GM12878 (cell line): ENCODE results near the gene CENPW. TPM values are rescaled to one million over a fixed set of nuclear protein-coding genes. Genes with fewer than 3 reads are reported as not detected.

Experiments
- ATAC-seq: fragments of 200-7000 bp; cut with Tn5 transposase; 3 replicates; pipeline ENCODE4 v1.9.1; 2020; ENCODE audit warnings: mild to moderate bottlenecking, moderate library complexity
- BruUV-seq: library from RNA; stranded (reverse); fragments of 400-500 nt; replicated peaks from 2 replicates; lab custom pipeline; 2021; lab: Mats Ljungman, UMichigan
- CTCF ChIA-PET: fragments of 300-600 bp; sonication (Branson Sonifier 250); formaldehyde crosslinking; extraction: SDS; loops from one replicate; lab custom pipeline; 2021; ENCODE audit warnings: inconsistent platforms; lab: Yijun Ruan, JAX
- POLR2A ChIA-PET: fragments of 350-600 bp; formaldehyde crosslinking; extraction: SDS; loops from one replicate; lab custom pipeline; 2021; ENCODE audit warnings: inconsistent platforms; lab: Charles Lee
- RAD21 ChIA-PET: fragments of 300-600 bp; sonication (Branson Sonifier 250); formaldehyde crosslinking; loops from one replicate; lab custom pipeline; 2023; ENCODE audit warnings: antibody characterized with exemption; ENCODE audit not compliant: unreplicated experiment; lab: Charles Lee
- SMC1A ChIA-PET: fragments of 300-600 bp; sonication (Branson Sonifier 250); formaldehyde crosslinking; loops from one replicate; lab custom pipeline; 2023; ENCODE audit not compliant: unreplicated experiment, uncharacterized antibody; lab: Charles Lee
- DNase-seq: peaks from one replicate; pipeline ENCODE4 v3.0.0-alpha.2; 2011; ENCODE audit warnings: low read depth, low spot score
- FAIRE-seq: peaks from 3 replicates; lab custom pipeline; 2011; peaks lifted over from hg19 to GRCh38; lab: Jason Lieb, UNC
- H2AFZ ChIP-seq: 2 replicates; pipeline ENCODE4 v1.6.0; 2011; ENCODE audit warnings: low read depth, low read length, control low read depth; ENCODE audit not compliant: control insufficient read depth
- H3K27ac ChIP-seq: 2 replicates; pipeline ENCODE4 v1.5.1; 2011; ENCODE audit warnings: control low read depth; ENCODE audit not compliant: control insufficient read depth, insufficient read depth
- H3K27me3 ChIP-seq, 2 experiments: replicated peaks in 1 of 2; 2 replicates each; pipeline versions ENCODE4 v1.6.0 to v1.6.1; 2011; ENCODE audit warnings: low read length in 1 of 2; ENCODE audit not compliant: control insufficient read depth in 2 of 2, insufficient read depth in 2 of 2
- H3K36me3 ChIP-seq, 2 experiments: 2 replicates each; pipeline ENCODE4 v1.5.1; 2011; ENCODE audit warnings: low read length in 1 of 2; ENCODE audit not compliant: control insufficient read depth in 2 of 2, insufficient read depth in 2 of 2
- H3K4me1 ChIP-seq: 2 replicates; pipeline ENCODE4 v1.6.1; 2011; ENCODE audit warnings: mild to moderate bottlenecking, low read length, moderate library complexity, mixed read lengths; ENCODE audit not compliant: control insufficient read depth, insufficient read depth
- H3K4me2 ChIP-seq: 2 replicates; pipeline ENCODE4 v1.6.0; 2011; ENCODE audit warnings: control low read depth; ENCODE audit not compliant: control insufficient read depth, insufficient read depth
- H3K4me3 ChIP-seq: fragments of 200-600 bp; sonication (generic); 2 replicates; pipeline ENCODE4 v1.5.1; 2016
- H3K79me2 ChIP-seq: 2 replicates; pipeline ENCODE4 v1.6.0; 2011; ENCODE audit warnings: low read length; ENCODE audit not compliant: control insufficient read depth, insufficient read depth
- H3K9ac ChIP-seq: 2 replicates; pipeline ENCODE4 v1.8.0; 2011; ENCODE audit warnings: low read length, control low read depth, mixed read lengths; ENCODE audit not compliant: control insufficient read depth, insufficient read depth
- H3K9me3 ChIP-seq: replicated peaks from 3 replicates; pipeline ENCODE4 v1.5.1; 2011; ENCODE audit warnings: mild to moderate bottlenecking, low read length; ENCODE audit not compliant: control insufficient read depth, insufficient read depth
- H4K20me1 ChIP-seq: 2 replicates; pipeline ENCODE4 v1.6.0; 2011; ENCODE audit not compliant: control insufficient read depth, insufficient read depth
- BMI1 ChIP-seq: fragments of 450-650 bp; IDR thresholded peaks from 2 replicates; pipeline ENCODE4 v1.6.1; 2016; ENCODE audit warnings: mild to moderate bottlenecking, moderate library complexity, borderline replicate concordance
- CREB1 ChIP-seq: IDR thresholded peaks from 2 replicates; pipeline ENCODE4 v1.6.1; 2012; ENCODE audit warnings: low read depth, mild to moderate bottlenecking, inconsistent platforms
- EED ChIP-seq: sonication (generic); IDR thresholded peaks from 2 replicates; pipeline ENCODE4 v1.6.1; 2016; ENCODE audit warnings: antibody characterized with exemption, low read depth
- NFIC ChIP-seq: IDR thresholded peaks from 2 replicates; pipeline ENCODE4 v1.6.1; 2012; ENCODE audit warnings: low read depth, mild to moderate bottlenecking, inconsistent platforms, low read length, moderate library complexity
- NFYA ChIP-seq: IDR thresholded peaks from 2 replicates; pipeline ENCODE4 v1.6.1; 2011; ENCODE audit warnings: low read depth, mild to moderate bottlenecking, low read length, improper control_type of control experiment, borderline replicate concordance
- PAX8 ChIP-seq: fragments of 450-650 bp; IDR thresholded peaks from 2 replicates; pipeline ENCODE4 v1.6.1; 2017; ENCODE audit warnings: mild to moderate bottlenecking, moderate library complexity
- RELA ChIP-seq: fragments of 450-650 bp; IDR thresholded peaks from 2 replicates; pipeline ENCODE4 v1.8.0; 2014; ENCODE audit warnings: borderline replicate concordance; ENCODE audit not compliant: partially characterized antibody
- SKIL ChIP-seq: fragments of 450-650 bp; IDR thresholded peaks from 2 replicates; pipeline ENCODE4 v1.6.1; 2017; ENCODE audit warnings: mild to moderate bottlenecking, low read depth, inconsistent platforms; ENCODE audit not compliant: poor library complexity, severe bottlenecking
- WRNIP1 ChIP-seq: IDR thresholded peaks from 2 replicates; pipeline ENCODE4 v1.6.1; 2011; ENCODE audit warnings: low read depth, low read length, improper control_type of control experiment, borderline replicate concordance
- ZBTB11 ChIP-seq: fragments of 450-650 bp; formaldehyde crosslinking; IDR thresholded peaks from 2 replicates; pipeline ENCODE4 v1.5.0; 2022; ENCODE audit warnings: mild to moderate bottlenecking, missing genetic modification characterization
- ZNF622 ChIP-seq: fragments of 450-650 bp; IDR thresholded peaks from 2 replicates; pipeline ENCODE4 v1.6.1; 2017; ENCODE audit warnings: mild to moderate bottlenecking, inconsistent platforms
- in situ Hi-C: fragments of 300-500 bp; cut with MboI; formaldehyde crosslinking; loops from 9 replicates; pipeline ENCODE4 v1.14.3; 2018; ENCODE audit warnings: mixed read lengths
- intact Hi-C: fragments of 100-400 bp; cut with micrococcal nuclease; formaldehyde crosslinking; loops from one replicate; pipeline ENCODE4 v1.14.2; 2022; ENCODE audit not compliant: unreplicated experiment
- polyA plus RNA-seq, 11 experiments: library from polyadenylated mRNA; depleted of rRNA in 4 of 11; unstranded in 6 of 11; stranded (reverse) in 5 of 11; fragments of >200 nt; fragmentation: Nextera tagmentation in 4 of 11; fragmentation: Illumina TruSeq in 1 of 11; extraction: Ambion mirVana in 4 of 11; extraction: Trizol in 1 of 11; gene quantifications; 1 replicate in 1 of 11; 2 replicates in 10 of 11; pipeline versions ENCODE4 v1.2.1 to v1.2.3, GENCODE V29; 2011 to 2016; ENCODE audit warnings: inconsistent platforms in 2 of 11, missing spikeins in 2 of 11, low read depth in 1 of 11
- total RNA-seq, 4 experiments: library from RNA; depleted of rRNA in 3 of 4; stranded (reverse); fragments of >200 nt in 3 of 4; fragmentation: Illumina TruSeq in 1 of 4; extraction: Trizol in 1 of 4; gene quantifications; 2 replicates each; pipeline versions ENCODE4 v1.2.1 to v1.2.3, GENCODE V29; 2013 to 2021

Gene CENPW
- total and polyA plus RNA-seq, 10 of the 15 experiments (the other 5 are each of a cell fraction or from before 2014, with no cell fraction given) = 27.2 to 283 (median 66.8) TPM

GRCh38 chr6:126352514-126352913, 12.6 kb downstream of the CENPW start:
- FAIRE-seq (no peak), ATAC-seq (no peak), DNase-seq (no peak)
- H3K4me2 ChIP-seq = no peak overlapping the region
- SMC1A ChIA-PET = no interaction called here
- H3K4me1 ChIP-seq = no peaks in the 10 kb centered on the region
- H3K9me3 ChIP-seq = no peaks in the 10 kb centered on the region; the same call in 2 of the 3 replicates
- H3K36me3 ChIP-seq = no peaks in the 10 kb centered on the region
- no TSS peak for BruUV-seq
- H3K27me3 ChIP-seq = no peaks in the 10 kb centered on the region
- intact Hi-C loops = no loop called here
- no peak overlapping the region for H3K9ac ChIP-seq
- H3K4me3 ChIP-seq = no peak overlapping the region
- RAD21 ChIA-PET = interaction anchor here (1.2 kb wide), 1 partner anchor 10 kb away, joined by 4 read pairs; no protein-coding TSS in a partner anchor
- in situ Hi-C loops = no loop called here
- no peak overlapping the region for H2AFZ ChIP-seq
- POLR2A ChIA-PET = no interaction called here
- no peak for TF ChIP-seq CREB1
- CTCF ChIA-PET = interaction anchor here (1.1 to 1.4 kb wide), 3 partner anchors 9 to 12 kb away, joined by 3 to 12 read pairs (median 3); partner anchors contain the start of gene CENPW
- no peaks in the 10 kb centered on the region for H4K20me1 ChIP-seq
- no peaks in the 10 kb centered on the region for H3K79me2 ChIP-seq
- H3K27ac ChIP-seq = no peak overlapping the region

- no peaks in the 10 kb centered on the region for H4K20me1 ChIP-seq
- intact Hi-C loops (no loop called here), in situ Hi-C loops (no loop called here)
- no peak for TF ChIP-seq SKIL
- no peak for TF ChIP-seq NFIC
- TF ChIP-seq NFYA = no peak
- TF ChIP-seq PAX8 = no peak
- no peak for TF ChIP-seq BMI1
- no peak for TF ChIP-seq ZBTB11 (CRISPR knock-in tag)
- no peak for TF ChIP-seq ZNF622
- no peak for TF ChIP-seq EED
- no peak for TF ChIP-seq WRNIP1
- no peak for TF ChIP-seq RELA
- ATAC-seq = no peak
- CTCF ChIA-PET = no interaction called here
- no peaks in the 10 kb centered on the region for H3K79me2 ChIP-seq
- RAD21 ChIA-PET = no interaction called here
- no peak overlapping the region for H2AFZ ChIP-seq
- no peak for DNase-seq
- H3K4me2 ChIP-seq = no peak overlapping the region
- H3K9ac ChIP-seq = no peak overlapping the region
- H3K36me3 ChIP-seq = no peaks in the 10 kb centered on the region; a peak in 1 of 4 replicates
- no peak for FAIRE-seq
- no TSS peak for BruUV-seq
- SMC1A ChIA-PET = no interaction called here
- no peaks in the 10 kb centered on the region for H3K27me3 ChIP-seq
- no peak overlapping the region for H3K27ac ChIP-seq
- H3K4me3 ChIP-seq = no peak overlapping the region
- H3K9me3 ChIP-seq = no peaks in the 10 kb centered on the region; the same call in 1 of the 3 replicates
- no peaks in the 10 kb centered on the region for H3K4me1 ChIP-seq
- POLR2A ChIA-PET = no interaction called here
These were observed 16.6 kb downstream of the CENPW start for GRCh38 chr6:126356526-126356925.
